ENCODE data around the gene KCNJ11.

GRCh38 chr11:17347676-17348075 is 40.8 kb downstream of the KCNJ11 start:
- TF ChIP-seq CTCF (IDR thresholded peaks at IDR 0.05) (no peak), EZH2 (IDR thresholded peaks at IDR 0.05) (no peak)

Data from neural progenitor cell (in vitro differentiated cells).